B cell (primary cell): ENCODE results near the gene CCDC93. TPM values are rescaled to one million over a fixed set of nuclear protein-coding genes. Genes with fewer than 3 reads are reported as not detected.

Experiments used
- ATAC-seq: fragments of 200-7000 bp; cut with Tn5 transposase; one replicate; pipeline ENCODE4 v1.10.0; 2021; ENCODE audit warnings: low read depth, mild to moderate bottlenecking, moderate number of reproducible peaks, moderate library complexity
- CTCF ChIA-PET: fragments of 350-600 bp; sonication (Branson Sonifier 250); formaldehyde crosslinking; loops from one replicate; lab custom pipeline; 2021; ENCODE audit warnings: antibody characterized with exemption, inconsistent platforms; lab: Charles Lee
- POLR2A ChIA-PET: fragments of 350-600 bp; sonication (Branson Sonifier 250); formaldehyde crosslinking; loops from one replicate; lab custom pipeline; 2021; ENCODE audit warnings: antibody characterized with exemption; lab: Charles Lee
- DNase-seq: peaks from one replicate; pipeline ENCODE4 v3.0.0; 2013
- H2AFZ ChIP-seq: 2 replicates; pipeline ENCODE4 v1.6.1; 2012; ENCODE audit warnings: mild to moderate bottlenecking, low read depth, low read length; ENCODE audit not compliant: insufficient read depth, poor library complexity, severe bottlenecking
- H3K27ac ChIP-seq, 2 donors: 1 replicate in 1 of 2; 2 replicates in 1 of 2; pipeline ENCODE4 v1.5.1; 2012 to 2013; ENCODE audit warnings: low read length in 2 of 2, mild to moderate bottlenecking in 2 of 2, moderate library complexity in 1 of 2
- H3K27me3 ChIP-seq, 4 experiments: fragments of 200-600 bp in 1 of 4; sonication (generic) in 1 of 4; replicated peaks in 1 of 4; 1 replicate in 2 of 4; 2 replicates in 2 of 4; pipeline versions ENCODE4 v1.6.1 to v1.7.0; 2013 to 2016; ENCODE audit warnings: low read length in 3 of 4, mild to moderate bottlenecking in 2 of 4, mixed read lengths in 1 of 4, moderate library complexity in 1 of 4; ENCODE audit not compliant: insufficient read depth in 4 of 4, control insufficient read depth in 3 of 4; ENCODE audit errors: control extremely low read depth in 1 of 4
- H3K36me3 ChIP-seq, 2 experiments: replicated peaks in 1 of 2; 1 replicate in 1 of 2; 2 replicates in 1 of 2; pipeline versions ENCODE4 v1.6.1 to v1.7.1; 2013; ENCODE audit warnings: low read length in 1 of 2; ENCODE audit not compliant: insufficient read depth in 2 of 2, control insufficient read depth in 1 of 2; ENCODE audit errors: control extremely low read depth in 1 of 2, extremely low read depth in 1 of 2
- H3K4me1 ChIP-seq, 2 donors: fragments of 200-600 bp in 1 of 2; sonication (generic) in 1 of 2; 1 replicate in 1 of 2; 2 replicates in 1 of 2; pipeline versions ENCODE4 v1.5.1 to v1.6.1; 2013 to 2017; ENCODE audit warnings: low read length in 2 of 2; ENCODE audit not compliant: control insufficient read depth in 2 of 2, insufficient read depth in 2 of 2
- H3K4me2 ChIP-seq: replicated peaks from 2 replicates; pipeline ENCODE3; 2012; ENCODE audit warnings: mild to moderate bottlenecking, low read depth, low read length; ENCODE audit not compliant: poor library complexity, severe bottlenecking
- H3K4me3 ChIP-seq, 5 experiments: fragments of 200-600 bp in 1 of 5; sonication (generic) in 1 of 5; 1 replicate in 3 of 5; 2 replicates in 2 of 5; pipeline versions ENCODE4 v1.5.1 to v1.7.0; 2011 to 2016; ENCODE audit warnings: low read length in 4 of 5, mild to moderate bottlenecking in 4 of 5, low read depth in 2 of 5, control low read depth in 1 of 5, moderate library complexity in 1 of 5; ENCODE audit not compliant: insufficient read depth in 1 of 5; ENCODE audit errors: control extremely low read depth in 1 of 5, extremely low read depth in 1 of 5
- H3K79me2 ChIP-seq: fragments of 200-600 bp; sonication (generic); one replicate; pipeline ENCODE4 v1.6.0; 2016; ENCODE audit warnings: low read length; ENCODE audit not compliant: control insufficient read depth, insufficient read depth
- H3K9ac ChIP-seq: fragments of 200-600 bp; sonication (generic); 2 replicates; pipeline ENCODE4 v1.6.1; 2017; ENCODE audit warnings: mild to moderate bottlenecking, low read length, moderate library complexity
- H3K9me3 ChIP-seq, 3 donors: one replicate each; pipeline versions ENCODE4 v1.6.1 to v1.7.1; 2013; ENCODE audit warnings: low read length in 2 of 3; ENCODE audit not compliant: control insufficient read depth in 2 of 3, insufficient read depth in 1 of 3; ENCODE audit errors: control extremely low read depth in 1 of 3
- H4K20me1 ChIP-seq: 2 replicates; pipeline ENCODE4 v1.6.0; 2012; ENCODE audit warnings: mild to moderate bottlenecking, low read length; ENCODE audit not compliant: insufficient read depth, control insufficient read depth, poor library complexity, severe bottlenecking
- H3K27ac Mint-ChIP-seq: one replicate; pipeline ENCODE4 v1.8.0; 2021; ENCODE audit warnings: mixed read lengths
- H3K27me3 Mint-ChIP-seq: one replicate; pipeline ENCODE4 v1.8.0; 2021; ENCODE audit warnings: mixed read lengths
- H3K4me1 Mint-ChIP-seq: one replicate; pipeline ENCODE4 v1.8.0; 2021; ENCODE audit warnings: mixed read lengths
- H3K4me3 Mint-ChIP-seq: one replicate; pipeline ENCODE4 v1.8.0; 2021; ENCODE audit warnings: mixed read lengths
- H3K9me3 Mint-ChIP-seq: one replicate; pipeline ENCODE4 v1.8.0; 2022; ENCODE audit warnings: mixed read lengths; ENCODE audit not compliant: insufficient read depth
- EZH2 ChIP-seq: IDR thresholded peaks from 2 replicates; pipeline ENCODE4 v1.6.1; 2012; ENCODE audit warnings: borderline replicate concordance, low read depth, mild to moderate bottlenecking, moderate library complexity, low read length; ENCODE audit not compliant: insufficient read depth, poor library complexity, severe bottlenecking
- WGBS: methylation state at CpG from one replicate; pipeline ENCODE4 v1.1.5; 2013; ENCODE audit warnings: missing lambda C conversion rate; ENCODE audit not compliant: insufficient coverage; 5-methylcytosine and 5-hydroxymethylcytosine counted together
- intact Hi-C: fragments of 100-400 bp; cut with micrococcal nuclease; formaldehyde crosslinking; loops from one replicate; pipeline ENCODE4 v1.10.0; 2022
- polyA plus RNA-seq: library from polyadenylated mRNA; depleted of rRNA; stranded (reverse); fragments of >200 nt; gene quantifications from 2 replicates; pipeline ENCODE4 v1.2.3, GENCODE V29; 2012
- total RNA-seq, 2 donors: library from RNA; stranded (reverse); fragments of 120-200 nt in 1 of 2; gene quantifications; 1 replicate in 1 of 2; 2 replicates in 1 of 2; pipeline versions ENCODE4 v1.2.3 to v1.2.4, GENCODE V29; 2013 to 2022
- TF ChIP-seq, protein P1 (sequence below): fragments of 200-600 bp; IDR thresholded peaks from one replicate; pipeline ENCODE4 v1.8.0; 2022; ENCODE audit warnings: antibody characterized with exemption, mild to moderate bottlenecking

The CCDC93 gene
- total and polyA plus RNA-seq, 2 donors (not counting 1 experiment from before 2014, with no cell fraction given), result 17.5 to 79.6 TPM

- H4K20me1 ChIP-seq, result no peaks in the 10 kb centered on the region
- no peaks in the 10 kb centered on the region for H3K79me2 ChIP-seq
- peaks cover 0 to 6% of the 10 kb centered on the region in 2 donors for H3K4me1 ChIP-seq
- intact Hi-C loops, result no loop called here
- no peak overlapping the region for H2AFZ ChIP-seq
- no peak overlapping the region for H3K27ac ChIP-seq
- TF ChIP-seq, protein P1, sequence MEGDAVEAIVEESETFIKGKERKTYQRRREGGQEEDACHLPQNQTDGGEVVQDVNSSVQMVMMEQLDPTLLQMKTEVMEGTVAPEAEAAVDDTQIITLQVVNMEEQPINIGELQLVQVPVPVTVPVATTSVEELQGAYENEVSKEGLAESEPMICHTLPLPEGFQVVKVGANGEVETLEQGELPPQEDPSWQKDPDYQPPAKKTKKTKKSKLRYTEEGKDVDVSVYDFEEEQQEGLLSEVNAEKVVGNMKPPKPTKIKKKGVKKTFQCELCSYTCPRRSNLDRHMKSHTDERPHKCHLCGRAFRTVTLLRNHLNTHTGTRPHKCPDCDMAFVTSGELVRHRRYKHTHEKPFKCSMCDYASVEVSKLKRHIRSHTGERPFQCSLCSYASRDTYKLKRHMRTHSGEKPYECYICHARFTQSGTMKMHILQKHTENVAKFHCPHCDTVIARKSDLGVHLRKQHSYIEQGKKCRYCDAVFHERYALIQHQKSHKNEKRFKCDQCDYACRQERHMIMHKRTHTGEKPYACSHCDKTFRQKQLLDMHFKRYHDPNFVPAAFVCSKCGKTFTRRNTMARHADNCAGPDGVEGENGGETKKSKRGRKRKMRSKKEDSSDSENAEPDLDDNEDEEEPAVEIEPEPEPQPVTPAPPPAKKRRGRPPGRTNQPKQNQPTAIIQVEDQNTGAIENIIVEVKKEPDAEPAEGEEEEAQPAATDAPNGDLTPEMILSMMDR, result no peak
- TF ChIP-seq EZH2, result no peak
- WGBS, result 40% methylated on average over 7 of the region's 7 CpGs
- H3K9me3 ChIP-seq, result peaks cover 0 to 6% (median 0%) of the 10 kb centered on the region in 3 donors
- no peaks in the 10 kb centered on the region for H3K36me3 ChIP-seq
- no peak for ATAC-seq
- Mint-ChIP-seq H3K4me1 (no peaks in the 10 kb centered on the region), H3K27me3 (peaks cover 56% of the 10 kb centered on the region), H3K4me3 (no peak overlapping the region), H3K9me3 (peaks cover 5% of the 10 kb centered on the region), H3K27ac (no peak overlapping the region)
- POLR2A ChIA-PET, result no interaction called here
- peak; percentile 16 for DNase-seq
- peaks cover 0 to 23% (median 17%) of the 10 kb centered on the region in 4 experiments for H3K27me3 ChIP-seq
- CTCF ChIA-PET, result interaction anchor here (1.3 to 20.1 kb wide), 3 partner anchors 8 to 27 kb away, joined by 3 to 784 read pairs (median 18); partner anchors contain the start of gene CCDC93
- H3K4me3 ChIP-seq, result no peak overlapping the region
- H3K4me2 ChIP-seq, result no peak overlapping the region
- no peak overlapping the region for H3K9ac ChIP-seq
Measured at GRCh38 chr2:118040891-118041290, 27.0 kb upstream of the CCDC93 start.

GRCh38 chr2:118032169-118033013 is 18.5 kb upstream of the CCDC93 start:
- POLR2A ChIA-PET, result no interaction called here
- 18% methylated on average over 2 of the region's 4 CpGs for WGBS
- no peak overlapping the region for H3K27ac Mint-ChIP-seq

More at GRCh38 chr2:118032169-118033013, 18.5 kb upstream of the CCDC93 start:
- peaks cover 44% of the 10 kb centered on the region for H3K27me3 Mint-ChIP-seq
- ATAC-seq (peak; percentile 81), DNase-seq (peak; percentile 65)
- no peaks in the 10 kb centered on the region for H3K36me3 ChIP-seq
- no peak overlapping the region for H3K4me3 ChIP-seq
- H3K4me1 ChIP-seq, result peaks cover 8 to 9% of the 10 kb centered on the region in 2 donors
- no peaks in the 10 kb centered on the region for H3K79me2 ChIP-seq
- H3K9me3 ChIP-seq, result peaks cover 0 to 13% (median 1%) of the 10 kb centered on the region in 3 donors
- H3K4me2 ChIP-seq, result no peak overlapping the region
- H3K9ac ChIP-seq, result no peak overlapping the region
- peaks cover 6% of the 10 kb centered on the region for H3K9me3 Mint-ChIP-seq
- peaks cover 9% of the 10 kb centered on the region for H3K4me1 Mint-ChIP-seq
- H4K20me1 ChIP-seq, result no peaks in the 10 kb centered on the region
- no peak overlapping the region for H2AFZ ChIP-seq
- TF ChIP-seq, protein P1, result peak; percentile 85
- no peak for TF ChIP-seq EZH2
- H3K4me3 Mint-ChIP-seq, result no peak overlapping the region
- no peak overlapping the region for H3K27ac ChIP-seq
- peaks cover 0 to 16% (median 9%) of the 10 kb centered on the region in 4 experiments for H3K27me3 ChIP-seq
- intact Hi-C loops, result loop anchor here (1.0 to 5.0 kb wide), 3 partner anchors 14 to 45 kb away; no protein-coding TSS in a partner anchor
- CTCF ChIA-PET, result interaction anchor here (0.7 to 3.6 kb wide), 25 partner anchors 9 to 828 kb away, joined by 3 to 85 read pairs (median 5); partner anchors contain the start of genes CCDC93 and DDX18
